Right renal cortex interstitium (tissue), 3 donors: ENCODE measurements around the gene TAOK1. TPM values are rescaled to one million over a fixed set of nuclear protein-coding genes. Genes with fewer than 3 reads are reported as not detected.

ENCODE experiments used
- DNase-seq, 3 donors: peaks; one replicate each; pipeline ENCODE4 v3.0.0-alpha.2; 2013; ENCODE audit warnings: low read depth in 3 of 3, low spot score in 2 of 3
- polyA plus RNA-seq, 3 donors: library from polyadenylated mRNA; unstranded; fragments of 120-200 nt; gene quantifications; one replicate each; pipeline ENCODE4 v1.2.1, GENCODE V29; 2013; ENCODE audit not compliant: insufficient read length in 3 of 3

Gene TAOK1
- polyA plus RNA-seq, 3 donors, result 45.1 to 52.4 (median 49.1) TPM

GRCh38 chr17:29592850-29593551 is 202.8 kb downstream of the TAOK1 start, which contains the start of gene ANKRD13B:
Gene ANKRD13B (plus strand): TSS chr17:29593132. CDS start chr17:29593622, 490 bp downstream.
- DNase-seq, result no peak

- no peak for DNase-seq
These were observed 203.7 kb downstream of the TAOK1 start for GRCh38 chr17:29593591-29594518.

GRCh38 chr17:29594519-29595090 is 204.4 kb downstream of the TAOK1 start:
- DNase-seq, result no peak

GRCh38 chr17:29595107-29595942 is 205.2 kb downstream of the TAOK1 start:
- no peak for DNase-seq

GRCh38 chr17:29595943-29596774 is 206.0 kb downstream of the TAOK1 start:
- DNase-seq, result no peak

- DNase-seq, result no peak
These were observed 206.6 kb downstream of the TAOK1 start for GRCh38 chr17:29596811-29597210.

GRCh38 chr17:29597361-29598172 is 207.4 kb downstream of the TAOK1 start:
- no peak for DNase-seq

Other genes with a start within 250 kb of the TAOK1 start
- 10 to 100 TPM; 32.6 to 39.4 (median 36.6) TPM for gene MYO18A, start 210.0 kb upstream of the TAOK1 start, polyA plus RNA-seq
- gene CRYBA1, start 143.5 kb upstream of the TAOK1 start, polyA plus RNA-seq, result not detected
- gene NUFIP2, start 96.2 kb upstream of the TAOK1 start, polyA plus RNA-seq, result 10 to 100 TPM; 35.5 to 38.0 (median 36.7) TPM
- gene ABHD15, start 176.7 kb downstream of the TAOK1 start, polyA plus RNA-seq, result 1 to 10 TPM; 6.8 to 7.6 (median 7.1) TPM
- 10 to 100 TPM; 24.1 to 30.2 (median 24.5) TPM for gene TP53I13, start 178.3 kb downstream of the TAOK1 start, polyA plus RNA-seq
- gene GIT1, start 199.3 kb downstream of the TAOK1 start, polyA plus RNA-seq, result 10 to 100 TPM; 36.4 to 42.2 (median 40.1) TPM
- 1 to 10 TPM; 6.7 to 8.0 (median 7.0) TPM for gene ANKRD13B, start 202.8 kb downstream of the TAOK1 start, polyA plus RNA-seq
- gene CORO6, start 232.5 kb downstream of the TAOK1 start, polyA plus RNA-seq, result 1 to 10 TPM; 1.7 to 3.2 (median 2.2) TPM